OCI-LY7 (cell line): ENCODE data around the gene RAB22A.

Experiments
- CTCF ChIP-seq: fragments of 200-600 bp; sonication (generic); conservative IDR thresholded peaks from 2 replicates; pipeline ENCODE4 v1.5.1; 2014; ENCODE audit warnings: mild to moderate bottlenecking, antibody characterized with exemption, low read length, moderate library complexity, mixed read lengths
- EZH2phosphoT487 ChIP-seq: fragments of 200-600 bp; sonication (generic); IDR thresholded peaks from 2 replicates; pipeline ENCODE4 v1.6.1; 2018; ENCODE audit warnings: low read depth, borderline replicate concordance, mild to moderate bottlenecking, mixed run types, antibody characterized with exemption, low read length, moderate library complexity, mixed read lengths

GRCh38 chr20:58330687-58331086 lies 21.2 kb downstream of the RAB22A start:
- TF ChIP-seq CTCF (no peak), EZH2phosphoT487 (no peak)
